Activated CD8-positive, alpha-beta memory T cell treated with anti-CD3 and anti-CD28 coated beads, Interleukin-2, amount 50 U/mL, for 24 hours (primary cell): ENCODE measurements around the gene DBN1.
A peak's percentile ranks its signal among the peaks of the same experiment; 100 is the strongest.

Experiments
- DNase-seq: peaks from one replicate; pipeline ENCODE4 v3.0.0-alpha.2; 2020; ENCODE audit errors: extremely low read depth

DBN1 gene

DNA sequence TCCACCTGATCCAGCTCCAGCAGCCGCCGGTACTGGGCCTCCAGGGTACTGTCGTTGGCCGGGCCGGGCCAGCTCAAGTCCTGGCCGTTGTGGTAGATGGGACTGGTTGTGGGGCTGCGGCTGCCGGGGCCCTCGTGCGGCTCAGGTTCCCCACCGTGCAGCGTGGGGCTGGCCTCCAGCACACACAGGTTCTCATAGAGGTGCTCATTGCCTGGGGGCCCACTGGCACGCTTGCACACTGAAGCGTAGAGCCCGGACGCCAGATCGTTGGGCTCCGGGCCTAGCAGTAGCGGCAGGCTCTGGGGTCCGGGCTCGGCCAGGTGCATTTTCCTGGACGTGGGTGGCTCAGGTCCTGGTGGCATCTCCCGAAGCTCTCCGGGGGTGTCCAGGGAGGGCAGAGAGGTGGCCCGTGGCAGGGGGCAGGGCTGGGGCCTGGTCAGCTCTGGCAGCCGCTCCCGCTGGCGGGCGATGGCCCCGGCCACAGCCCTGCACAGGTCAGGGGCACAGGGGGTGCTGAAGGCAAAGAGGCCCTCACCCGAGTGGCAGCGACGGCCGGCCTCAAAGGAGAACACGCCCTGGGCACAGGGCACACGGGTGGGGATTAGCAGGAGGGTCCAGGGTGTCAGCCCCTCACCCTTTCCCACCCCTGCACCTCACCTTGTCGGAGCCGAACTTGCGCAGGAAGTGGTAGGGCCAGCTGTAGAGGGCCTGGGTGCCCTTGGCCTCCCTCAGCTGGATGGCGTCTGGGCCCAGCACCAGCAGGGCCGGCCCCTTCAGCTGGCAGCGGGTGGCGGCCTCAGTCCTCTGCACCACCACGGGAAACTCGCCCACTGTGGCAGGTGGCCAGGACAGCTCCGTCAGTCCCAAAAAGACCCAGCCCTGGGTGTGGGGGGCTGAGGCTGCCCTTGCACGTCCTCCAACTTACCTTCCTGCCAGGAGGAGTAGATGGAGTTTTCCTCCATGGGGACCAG is 30.9 kb upstream of the DBN1 start:
- no peak for DNase-seq

DNA sequence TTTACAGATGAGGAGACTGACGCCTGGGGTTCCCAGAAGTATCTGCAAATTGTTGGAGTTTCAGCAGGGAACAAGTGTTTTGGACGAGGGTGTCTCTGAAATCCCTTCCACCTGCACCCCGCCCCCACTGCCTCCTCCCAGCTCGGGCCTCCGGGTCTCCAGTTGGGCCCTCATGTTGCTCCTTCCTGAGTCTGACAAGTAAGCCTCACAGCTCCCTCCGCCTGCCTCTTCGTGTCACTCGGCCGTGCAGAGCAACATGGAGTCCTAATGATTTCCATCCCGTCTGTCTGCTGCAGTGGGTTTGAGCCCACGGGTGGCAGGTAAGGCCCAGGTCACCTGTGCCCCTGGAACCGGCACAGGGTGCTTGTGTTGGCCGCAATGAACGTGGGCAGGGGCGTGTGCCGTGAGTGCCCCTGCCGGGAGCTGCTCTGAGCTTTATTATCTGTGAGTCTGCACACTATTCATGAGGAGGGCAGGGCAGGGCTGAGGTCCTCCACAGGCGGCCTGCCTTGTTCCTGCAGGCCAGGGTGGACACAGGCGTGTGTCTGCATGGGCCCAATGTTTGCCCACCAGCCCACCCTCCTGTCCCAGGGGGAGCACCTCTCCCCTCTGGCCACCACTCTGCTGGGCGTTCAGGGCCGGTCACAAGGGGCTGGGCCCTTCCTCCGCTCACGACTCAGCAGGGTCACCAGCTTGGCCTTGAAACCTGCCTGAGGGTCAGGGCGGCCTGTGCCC is 30.1 kb upstream of the DBN1 start:
- DNase-seq: no peak

DNA sequence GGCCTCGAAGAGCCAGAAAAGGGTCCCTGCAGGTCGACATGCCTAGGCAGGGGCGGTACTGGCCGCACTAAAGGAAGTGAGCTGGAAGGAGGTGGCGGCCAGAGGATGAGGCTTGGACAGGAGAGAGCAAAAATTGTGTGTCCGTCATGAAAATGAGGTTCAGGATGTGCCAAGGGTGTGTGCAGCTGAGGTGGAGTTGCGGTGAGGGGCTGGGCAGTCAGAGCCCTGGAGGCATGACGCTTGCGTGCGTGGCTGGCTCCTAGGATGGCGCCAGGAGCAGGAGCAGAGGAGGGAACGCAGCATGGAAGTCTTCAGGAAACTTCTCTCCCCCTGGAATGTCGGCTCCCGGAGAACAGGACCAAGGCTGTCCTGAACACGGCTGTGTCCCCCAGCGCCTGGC is 29.5 kb upstream of the DBN1 start:
- DNase-seq: no peak

DNA sequence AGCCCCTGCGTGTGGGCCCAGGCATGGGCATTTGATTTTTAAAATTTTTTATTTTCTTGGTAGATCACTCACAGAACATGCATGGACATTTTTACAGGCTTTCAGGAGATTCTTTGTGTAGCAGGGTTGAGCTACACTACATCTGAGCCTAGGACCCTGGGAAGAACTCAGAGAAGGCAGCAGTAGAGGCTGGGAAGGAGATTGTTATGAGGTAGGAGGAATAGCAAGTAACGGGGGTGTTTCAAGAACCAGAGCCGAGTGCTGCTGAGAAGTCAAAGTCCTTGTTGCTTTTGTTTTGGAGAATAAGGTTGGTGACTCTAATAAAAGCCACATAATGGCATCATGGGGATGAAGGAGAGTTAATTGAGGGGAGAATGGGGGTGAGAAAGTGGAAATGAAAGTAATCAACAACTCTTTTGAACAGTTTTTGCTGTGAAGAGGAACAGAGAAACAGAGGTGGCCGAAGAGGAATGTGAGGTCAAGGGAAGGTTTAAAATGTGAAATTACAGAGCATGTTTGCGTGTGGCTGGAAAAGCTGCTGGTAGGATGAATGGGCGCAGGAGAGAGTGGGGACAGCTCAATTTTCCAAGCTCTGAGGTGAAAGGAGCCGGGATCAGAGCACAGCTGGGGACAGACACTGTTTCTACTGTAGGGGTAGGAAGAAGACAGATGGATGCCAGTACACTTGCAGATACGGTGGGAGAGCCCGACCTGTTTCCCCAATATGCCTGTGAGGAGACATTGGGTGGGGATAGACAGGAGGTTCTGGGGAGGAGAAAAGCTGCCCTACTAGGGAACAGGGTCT is 28.6 kb upstream of the DBN1 start:
- DNase-seq: no peak

DNA sequence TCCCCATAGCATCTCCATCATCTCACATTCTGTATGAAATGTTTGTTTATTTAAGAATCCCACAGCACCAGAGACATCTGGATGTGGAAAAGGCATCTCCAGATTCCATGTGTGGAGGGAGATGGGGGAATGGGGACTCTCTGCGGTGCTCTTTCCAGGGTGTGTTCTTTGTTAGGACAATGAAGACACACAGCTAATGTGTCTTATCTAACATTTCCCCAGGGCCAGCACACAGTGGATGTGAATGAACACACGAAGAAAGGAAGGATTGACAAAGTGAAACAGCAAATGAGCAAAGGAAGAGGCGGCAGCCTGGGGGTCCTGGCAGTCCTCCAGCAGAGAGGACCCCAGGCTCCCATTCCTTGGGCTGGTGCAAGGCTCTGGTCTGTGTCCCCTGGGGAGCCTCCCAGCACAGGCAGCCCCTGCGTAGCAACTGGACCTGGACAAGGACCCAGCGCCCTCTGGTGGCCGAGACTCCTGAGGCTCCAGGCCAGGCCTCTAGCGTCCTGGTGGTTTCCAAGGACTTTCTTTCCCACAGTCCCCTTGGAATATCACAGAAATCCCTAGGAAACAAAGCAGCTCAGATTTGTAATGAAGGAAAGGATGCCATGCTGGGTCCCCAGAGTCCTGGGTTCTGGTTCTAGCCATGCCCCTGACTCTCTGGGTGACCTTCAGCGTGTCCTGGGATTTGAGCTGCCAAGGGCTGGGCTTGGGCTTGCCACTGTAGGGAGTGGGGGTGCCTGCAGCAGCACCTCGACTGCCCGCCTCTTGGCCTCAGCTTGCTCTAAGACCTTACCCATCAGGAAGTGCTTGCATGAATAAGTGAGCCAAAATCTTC is 27.5 kb upstream of the DBN1 start:
- DNase-seq: peak; percentile 61

DNA sequence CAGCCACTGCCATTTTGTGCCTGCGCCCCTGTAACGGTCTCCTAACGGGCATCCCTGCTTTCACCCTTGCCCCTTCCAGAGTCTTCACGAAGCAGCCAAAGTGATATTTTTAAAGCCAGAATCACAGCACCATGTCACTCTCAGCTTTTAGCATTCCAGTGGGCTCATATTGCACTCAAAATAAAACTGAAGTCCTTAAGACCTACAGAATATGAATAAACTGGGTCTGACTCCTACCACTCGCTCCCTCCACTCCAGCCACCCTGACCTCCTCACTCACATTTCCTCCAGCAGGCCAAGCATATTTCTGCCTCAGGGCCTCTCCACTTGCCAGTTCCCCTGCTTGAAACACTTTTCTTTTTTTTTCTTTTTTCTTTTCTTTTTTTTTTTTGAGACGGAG is 26.4 kb upstream of the DBN1 start:
- DNase-seq: no peak

DNA sequence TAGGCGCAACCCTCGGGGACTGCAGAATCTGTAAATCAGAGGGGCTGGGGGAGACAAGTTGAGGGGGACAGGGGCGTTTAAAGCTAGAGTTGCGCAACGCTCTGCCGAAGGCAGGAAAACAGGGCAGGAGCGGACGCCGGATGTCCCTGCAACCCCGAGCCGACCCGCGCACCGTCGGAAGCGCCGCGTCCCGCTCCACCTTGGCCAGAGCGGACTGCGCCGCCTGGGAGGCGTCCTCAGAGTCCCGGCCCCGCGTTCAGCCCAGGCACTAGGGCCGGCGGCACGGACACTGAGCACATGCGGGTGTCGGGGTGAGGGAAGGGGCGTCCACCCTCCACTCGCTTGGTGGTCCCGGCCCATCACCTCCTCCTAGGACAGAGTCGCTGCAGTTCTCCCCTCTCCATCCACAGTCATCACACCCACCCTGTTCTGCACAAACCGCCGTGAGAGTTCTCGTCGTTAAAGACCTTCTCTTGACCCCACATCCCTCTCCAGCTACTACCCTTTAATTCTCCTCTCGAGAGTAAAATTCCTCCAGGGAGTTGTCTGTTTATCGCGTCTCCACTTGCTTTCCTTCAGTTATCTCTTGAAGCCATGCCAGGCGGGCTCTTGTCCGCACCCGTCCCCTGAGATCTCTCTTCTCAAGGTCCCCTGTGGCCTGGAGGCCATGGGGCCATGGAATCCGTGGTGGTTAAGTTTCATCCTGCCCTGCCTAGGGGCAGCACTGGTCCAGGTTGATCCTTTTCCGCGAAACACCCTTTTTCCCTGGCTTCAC is 24.8 kb upstream of the DBN1 start:
- DNase-seq: no peak

DNA sequence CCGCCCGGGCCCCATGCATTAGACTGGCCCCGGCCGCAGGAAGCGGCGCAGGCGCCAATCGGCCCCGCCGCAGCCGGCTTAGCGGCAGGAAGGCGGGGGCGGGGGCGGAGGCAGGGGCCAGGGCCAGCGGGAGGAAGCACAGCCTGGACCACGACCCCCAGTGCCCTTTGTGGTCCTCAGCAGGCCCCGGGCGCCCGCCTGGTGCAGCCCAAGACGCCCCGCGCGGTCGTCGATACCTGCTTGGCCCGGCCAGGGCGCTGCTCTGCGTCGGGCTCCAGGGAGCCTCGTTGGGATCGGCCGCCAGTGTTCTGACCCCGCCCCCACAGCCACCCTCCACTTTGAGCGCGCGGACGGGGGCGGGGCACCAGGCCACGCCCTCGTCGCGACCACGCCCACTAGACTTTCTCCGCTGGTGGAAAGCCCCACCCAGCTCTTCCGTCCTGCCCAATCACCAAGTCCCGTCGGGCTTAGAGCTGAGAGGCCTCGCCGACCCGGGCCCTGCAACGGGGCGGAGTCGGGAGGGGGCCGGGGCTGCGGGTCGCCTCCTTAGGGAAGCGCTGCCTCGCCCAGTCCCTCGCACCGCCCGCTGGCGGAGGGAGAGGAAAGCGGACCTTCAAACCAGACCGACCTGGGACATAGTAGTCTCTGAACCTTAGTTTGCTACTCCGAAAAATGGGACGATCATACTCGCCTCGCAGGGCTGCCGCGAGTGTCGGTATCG is 24.0 kb upstream of the DBN1 start, which contains the start of gene PDLIM7:
Gene PDLIM7, minus strand, starts transcription at position 313 of the 721 bp plus-strand sequence. CDS start 1,092 bp downstream, outside the sequence.
- peak; percentile 77 for DNase-seq

DNA sequence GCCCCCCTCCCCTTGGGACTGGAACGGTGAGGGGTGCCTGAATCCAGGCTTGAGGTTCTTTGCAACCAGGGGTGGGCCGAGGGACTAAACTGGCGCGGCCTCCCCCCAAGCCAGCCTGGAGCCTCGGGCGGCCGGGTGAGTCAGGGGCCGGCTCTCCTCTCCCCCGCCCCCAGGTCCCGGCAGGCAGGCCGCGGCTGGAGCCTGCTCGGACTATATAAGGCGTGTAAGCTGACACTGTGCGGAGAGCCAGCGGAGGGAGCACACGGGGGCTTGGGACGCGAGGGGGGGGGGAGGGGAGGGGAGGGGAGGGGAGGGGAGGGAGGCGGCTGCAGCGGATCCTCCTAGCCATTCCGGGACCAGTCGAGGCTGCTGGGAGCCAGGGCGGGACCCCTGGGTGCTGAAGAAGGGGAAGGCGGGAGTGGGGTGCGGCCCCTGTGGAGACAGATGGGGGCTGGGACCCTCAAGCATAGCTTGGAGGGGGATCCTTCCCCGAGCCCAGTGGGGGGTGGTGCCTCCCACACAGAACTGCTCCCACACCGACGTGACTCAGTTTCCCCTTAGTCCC is 23.4 kb upstream of the DBN1 start:
- DNase-seq: no peak

DNA sequence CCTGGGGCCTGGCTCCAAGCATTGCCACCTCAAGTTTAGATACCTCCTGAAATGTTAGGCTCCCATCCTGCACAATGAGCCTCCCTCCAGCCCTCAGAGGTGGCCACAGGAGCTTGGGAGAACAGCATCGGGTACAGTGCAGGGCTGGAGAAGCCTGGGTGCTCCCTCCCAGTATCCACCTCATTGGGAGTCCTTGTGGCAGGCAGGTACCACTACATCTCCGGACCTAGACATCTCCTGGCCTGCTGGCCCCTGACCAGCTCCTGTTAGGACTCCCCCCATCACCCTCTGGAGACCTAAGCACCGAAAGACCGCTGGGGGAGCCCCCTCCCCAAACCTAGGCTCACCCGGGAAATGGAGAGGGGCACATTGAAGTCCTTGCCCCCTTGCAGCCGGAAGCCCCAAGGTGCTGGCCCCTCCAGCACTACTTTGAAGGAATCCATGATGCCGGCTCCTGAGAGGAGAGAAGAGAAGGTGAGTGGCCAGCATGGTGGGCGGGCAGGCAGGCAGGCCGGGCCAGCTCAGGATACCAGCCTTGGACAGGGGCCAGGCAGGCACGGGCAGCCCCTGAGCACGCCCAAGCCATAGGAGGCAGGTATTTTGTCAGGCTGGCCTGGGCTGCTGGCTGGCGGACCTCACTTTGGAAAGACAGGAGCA is 22.8 kb upstream of the DBN1 start:
- DNase-seq: no peak

DNA sequence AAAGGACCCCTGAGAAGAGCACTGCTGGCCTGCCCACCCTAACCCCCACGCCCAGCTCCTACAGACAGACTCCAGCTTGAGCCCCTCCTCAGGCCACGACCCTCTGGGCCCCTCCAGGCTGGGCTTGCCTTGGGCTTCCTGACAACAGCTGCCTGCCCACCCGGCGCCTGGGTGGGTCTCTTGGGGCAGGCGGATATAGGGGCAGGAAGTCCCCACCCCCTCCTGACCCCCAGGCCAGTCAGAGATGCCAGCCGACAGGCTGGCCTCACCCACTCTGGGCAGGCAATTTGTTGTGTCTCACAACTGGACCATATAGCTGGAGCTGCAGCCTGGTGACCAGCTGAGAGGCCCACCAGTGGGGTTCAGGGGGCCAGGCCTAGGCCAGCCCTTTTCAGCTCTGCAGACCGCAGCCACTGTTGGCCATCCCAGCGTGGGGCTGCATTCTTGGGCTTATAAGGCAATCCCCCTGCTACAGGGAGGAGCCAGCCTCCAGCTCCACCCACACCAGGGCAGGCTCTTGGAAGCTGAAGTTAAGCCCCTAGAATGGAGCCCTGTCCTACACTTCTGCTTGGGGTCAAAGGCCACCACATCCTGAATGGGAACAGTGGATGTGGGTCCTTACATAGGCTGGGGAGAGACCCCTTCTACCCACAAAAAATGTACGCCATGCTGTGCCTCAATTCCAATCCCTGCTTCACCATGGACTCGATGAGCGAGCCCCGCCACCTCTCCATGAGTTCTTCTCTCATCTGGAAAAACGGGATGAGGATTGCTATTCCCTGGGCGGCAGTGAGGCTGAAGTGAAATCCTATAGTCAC is 22.0 kb upstream of the DBN1 start:
- DNase-seq: no peak

DNA sequence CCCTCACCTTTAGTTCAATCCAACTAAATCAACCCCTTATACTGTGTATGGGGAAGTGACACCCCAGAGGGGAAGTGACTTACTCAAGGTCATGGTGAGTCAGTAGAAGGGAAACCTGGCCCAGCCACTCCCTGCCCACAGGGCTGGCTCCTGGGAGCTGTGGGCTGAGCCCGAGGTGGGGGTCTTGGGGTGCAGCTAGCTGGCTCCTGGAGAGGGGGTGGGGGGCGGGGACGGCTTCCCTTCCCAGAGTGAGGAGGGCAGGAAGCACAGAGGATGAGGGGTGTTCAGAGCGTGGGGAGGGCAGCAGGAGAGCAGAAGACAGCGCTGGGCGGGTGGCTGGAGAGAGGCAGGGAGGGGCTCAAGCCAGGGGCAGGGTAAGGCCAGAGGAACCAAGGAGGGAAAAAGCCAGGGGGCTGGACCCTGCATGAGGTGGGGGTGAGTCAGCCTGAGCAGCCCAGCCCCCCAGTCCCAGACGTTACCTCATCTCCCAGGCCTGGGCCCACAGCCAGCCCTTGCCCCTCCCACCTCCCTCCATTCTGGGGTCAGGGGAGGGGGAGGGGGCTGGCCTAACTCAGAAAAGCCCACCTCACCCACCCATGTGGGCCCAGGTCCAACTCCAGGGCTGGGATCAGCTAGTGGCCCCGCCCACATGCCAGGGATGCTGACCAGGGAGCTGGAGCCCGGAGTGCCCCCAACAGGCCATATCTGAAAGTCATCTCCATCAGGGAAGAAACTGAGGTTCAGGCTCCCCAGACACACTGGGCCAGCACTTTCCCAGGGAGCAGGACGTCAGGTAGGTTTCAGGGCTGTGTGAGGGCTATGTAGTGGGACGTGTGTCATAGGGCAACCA is 21.1 kb upstream of the DBN1 start:
- no peak for DNase-seq

DNA sequence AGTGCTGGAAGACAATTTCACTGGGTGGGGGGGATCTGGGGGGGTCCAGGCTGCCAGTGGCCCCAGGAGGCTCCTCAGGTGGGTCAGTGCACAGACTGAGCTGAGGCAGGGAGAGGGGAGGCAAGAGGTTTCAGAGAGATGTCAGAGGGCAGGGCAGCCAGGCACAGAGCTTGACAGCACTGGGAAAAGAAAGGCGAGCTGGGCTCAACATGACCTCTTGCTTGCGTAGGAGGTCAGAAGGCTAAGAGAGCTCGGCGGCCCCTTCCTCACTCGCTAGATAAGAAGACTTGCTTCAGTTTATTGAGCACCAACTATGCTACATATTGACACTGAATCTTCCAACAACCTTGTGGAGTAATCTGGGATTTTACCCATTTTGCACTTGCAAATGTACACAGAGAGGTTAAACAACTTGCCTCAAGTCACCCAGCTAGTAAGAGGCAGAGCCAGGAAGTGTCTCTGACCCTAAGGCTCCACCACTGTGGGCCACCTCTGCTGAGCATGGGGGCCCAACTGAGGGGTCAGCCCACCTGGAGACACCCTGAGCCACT is 20.4 kb upstream of the DBN1 start:
- no peak for DNase-seq

DNA sequence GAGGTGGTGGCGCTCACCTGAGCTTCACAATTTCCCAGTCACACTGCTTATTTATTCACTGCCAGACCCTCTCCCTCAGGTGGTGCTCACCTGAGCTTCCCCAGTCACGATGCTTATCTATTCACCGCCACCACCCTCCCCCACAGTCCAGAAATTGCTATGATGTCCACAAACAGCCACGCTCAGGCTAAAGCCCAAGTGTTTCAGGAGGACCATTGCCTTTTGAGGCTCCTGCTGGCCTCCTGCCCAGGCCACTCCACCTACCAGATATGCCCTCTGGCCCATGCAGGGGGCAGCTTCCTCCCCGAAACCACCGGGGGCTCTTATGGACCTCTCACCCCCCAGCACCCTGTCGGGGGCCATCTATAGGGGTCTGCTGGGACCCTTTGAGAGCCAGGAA is 19.4 kb upstream of the DBN1 start:
- DNase-seq: no peak

DNA sequence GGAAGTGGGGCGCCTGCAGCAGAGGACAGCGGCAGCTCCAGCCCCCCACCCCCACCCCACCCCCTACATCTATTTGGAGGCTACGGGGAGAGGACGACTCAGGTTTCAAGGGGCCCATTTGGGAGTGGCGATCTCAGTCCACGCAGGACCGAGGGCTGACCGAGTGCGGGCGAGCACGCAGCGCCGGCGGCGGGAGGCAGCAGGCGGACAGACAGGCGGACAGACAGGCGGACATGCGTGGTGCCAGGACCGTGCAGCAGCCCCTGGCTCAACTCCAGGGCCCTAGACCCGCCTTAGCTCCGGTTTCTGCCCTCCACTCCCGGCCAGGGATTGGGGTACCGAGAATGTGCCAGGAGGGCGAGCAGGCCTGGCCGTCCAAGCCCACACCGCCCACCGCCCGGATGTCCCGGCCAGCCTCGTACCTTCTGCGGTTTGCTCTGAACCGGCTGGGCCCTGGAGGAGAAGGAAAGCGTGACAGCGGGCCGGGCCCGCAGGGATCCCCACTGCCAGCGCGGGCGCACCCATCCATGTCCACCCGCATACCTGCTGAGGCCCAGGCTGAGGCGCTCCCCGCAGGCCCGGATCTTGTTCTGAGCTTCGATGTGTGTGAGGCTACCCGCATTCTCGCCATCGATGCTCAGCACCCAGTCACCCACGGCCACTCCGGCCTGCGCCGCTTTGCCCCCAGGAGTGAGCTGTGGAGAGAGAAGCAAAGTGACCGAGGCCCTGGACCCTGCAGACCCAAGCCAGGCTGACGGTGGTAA is 18.7 kb upstream of the DBN1 start:
- DNase-seq: no peak

DNA sequence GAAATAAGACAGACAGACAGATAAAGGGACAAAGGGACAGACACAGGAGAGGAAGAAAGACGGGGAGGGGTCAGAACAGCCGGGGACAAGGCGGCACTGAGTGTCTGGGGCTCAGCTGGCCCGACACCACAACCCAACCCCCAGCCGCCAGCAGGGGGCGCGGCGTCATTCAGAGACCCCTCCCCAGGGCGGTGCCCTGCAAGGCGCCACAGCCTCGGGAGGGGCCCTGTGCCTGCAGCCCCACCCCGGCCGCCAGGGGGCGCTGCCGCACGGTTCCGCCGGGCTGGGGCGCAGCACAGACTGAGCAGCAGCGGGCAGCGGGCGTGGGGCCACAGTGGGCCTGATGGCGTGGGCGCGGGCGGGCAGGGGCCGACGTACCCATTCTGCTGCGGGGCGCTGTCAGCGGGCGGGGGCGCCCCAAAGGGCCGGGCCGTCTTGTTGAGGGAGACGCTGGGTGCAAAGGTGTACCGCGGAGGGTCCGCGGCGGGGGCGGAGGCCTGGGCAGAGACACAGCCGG is 18.1 kb upstream of the DBN1 start:
- no peak for DNase-seq
